NCI-H524 (cell line): Measurements from ENCODE around the gene DACT1.

Experiments
- DNase-seq, 2 experiments: peaks; one replicate each; lab custom pipeline; 2025; lab: John Stamatoyannopoulos, UW

The DACT1 gene

GRCh38 chr14:58668848-58669480 lies 31.2 kb downstream of the DACT1 start:
- DNase-seq = peak; percentile 31 to 48

- DNase-seq = no peak
Observed at GRCh38 chr14:58669556-58670200, 31.9 kb downstream of the DACT1 start.

GRCh38 chr14:58671024-58671423 lies 33.3 kb downstream of the DACT1 start:
- no peak for DNase-seq

GRCh38 chr14:58671436-58671835 lies 33.7 kb downstream of the DACT1 start:
- DNase-seq = peak; percentile 88 to 96

- no peak for DNase-seq
Observed at GRCh38 chr14:58673722-58674121, 36.0 kb downstream of the DACT1 start.

GRCh38 chr14:58677001-58677400 lies 39.2 kb downstream of the DACT1 start:
- DNase-seq = no peak

GRCh38 chr14:58677517-58677916 lies 39.8 kb downstream of the DACT1 start:
- DNase-seq = no peak

- DNase-seq = no peak
Observed at GRCh38 chr14:58677996-58678395, 40.2 kb downstream of the DACT1 start.

- DNase-seq = no peak
Observed at GRCh38 chr14:58680698-58681097, 42.9 kb downstream of the DACT1 start.

- no peak for DNase-seq
Observed at GRCh38 chr14:58687232-58687795, 49.6 kb downstream of the DACT1 start.

- DNase-seq = peak; percentile 33 to 59
Observed at GRCh38 chr14:58690801-58691516, 53.2 kb downstream of the DACT1 start.

GRCh38 chr14:58693048-58693447 lies 55.3 kb downstream of the DACT1 start:
- DNase-seq = no peak

- DNase-seq = no peak
Observed at GRCh38 chr14:58695514-58695913, 57.8 kb downstream of the DACT1 start.

- DNase-seq = no peak
Observed at GRCh38 chr14:58697266-58697929, 59.6 kb downstream of the DACT1 start.
